ENCODE data around the gene DCDC1. TPM values are rescaled to one million over a fixed set of nuclear protein-coding genes. Genes with fewer than 3 reads are reported as not detected.

The DCDC1 gene
- total and polyA plus RNA-seq, 9 of the 15 experiments (the other 6 are each of a cell fraction or from before 2014, with no cell fraction given), result 0.05 to 0.18 (median 0.08) TPM; not detected in 3

GRCh38 chr11:31369348-31370329 is at the start of gene DCDC1, which contains the start of gene DNAJC24 (continued):
- no peak for TF ChIP-seq RBM22 (IDR thresholded peaks at IDR 0.05; ENCODE audit: low read depth, low read length, poor library complexity, severe bottlenecking)
- peak; percentile 90 for TF ChIP-seq CXXC5 (CRISPR knock-in tag; IDR thresholded peaks at IDR 0.05)
- peak; percentile 81 for TF ChIP-seq SP1 (CRISPR knock-in tag; IDR thresholded peaks at IDR 0.05)
- no peak for TF ChIP-seq ZNF507 (tag; conservative IDR thresholded peaks at IDR 0.05)
- TF ChIP-seq HMGXB4 (CRISPR knock-in tag; IDR thresholded peaks at IDR 0.05), result no peak
- peak; percentile 8; the same call in 1 of the 2 replicates for TF ChIP-seq ZNF384 (IDR thresholded peaks at IDR 0.05; ENCODE audit: low read depth, low read length)
- no peak for TF ChIP-seq JUNB (CRISPR knock-in tag; conservative IDR thresholded peaks at IDR 0.05)
- no peak for TF ChIP-seq ZNF3 (CRISPR knock-in tag; IDR thresholded peaks at IDR 0.05)
- TF ChIP-seq CBFA2T2 (conservative IDR thresholded peaks at IDR 0.05), result no peak
- peak; percentile 55 to 91; a peak in 3 of 4 replicates for TF ChIP-seq SIN3A (IDR thresholded peaks at IDR 0.05; ENCODE audit: borderline replicate concordance in 2 of 2, control insufficient read depth in 1 of 2, low read depth in 2 of 2, low read length in 2 of 2)
- no peak for TF ChIP-seq ZNF76 (CRISPR knock-in tag; IDR thresholded peaks at IDR 0.05; ENCODE audit: borderline replicate concordance)
- TF ChIP-seq POLR2H (tag; IDR thresholded peaks at IDR 0.05; ENCODE audit: low read depth), result no peak
- TF ChIP-seq PREB (CRISPR knock-in tag; IDR thresholded peaks at IDR 0.05), result 0 out of 2 replicates have a peak, but pooled peaks have one; percentile 35
- no peak for TF ChIP-seq ELF4 (CRISPR knock-in tag; IDR thresholded peaks at IDR 0.05)
- no peak for TF ChIP-seq NCOA6 (IDR thresholded peaks at IDR 0.05)
- no peak for TF ChIP-seq GTF2B (IDR thresholded peaks at IDR 0.05; ENCODE audit: extremely low read depth, insufficient read length)
- no peak for TF ChIP-seq ZNF217 (CRISPR knock-in tag; IDR thresholded peaks at IDR 0.05)
- TF ChIP-seq ZNF830 (CRISPR knock-in tag; IDR thresholded peaks at IDR 0.05), result no peak
- TF ChIP-seq CREB3 (tag; conservative IDR thresholded peaks at IDR 0.05; ENCODE audit: low read depth), result no peak
- no peak for TF ChIP-seq BACH1 (tag; IDR thresholded peaks at IDR 0.05)
- no peak for TF ChIP-seq ASH1L (IDR thresholded peaks at IDR 0.05; ENCODE audit: borderline replicate concordance, low read depth, partially characterized antibody)
- no peak for TF ChIP-seq RCOR1 (IDR thresholded peaks at IDR 0.05; ENCODE audit: borderline replicate concordance in 1 of 2, low read depth in 2 of 2, low read length in 2 of 2)
- no peak for TF ChIP-seq WHSC1 (IDR thresholded peaks at IDR 0.05; ENCODE audit: low read length)

Data from K562 (cell line).